DND-41 (cell line): ENCODE measurements around the gene QSOX1.

Source experiments
- CTCF ChIP-seq: IDR thresholded peaks from 2 replicates; pipeline ENCODE4 v1.5.1; 2012; ENCODE audit warnings: borderline replicate concordance, low read length, moderate library complexity, mild to moderate bottlenecking; ENCODE audit not compliant: poor library complexity, severe bottlenecking; ENCODE audit errors: extremely low read depth
- EZH2 ChIP-seq: IDR thresholded peaks from 3 replicates; pipeline ENCODE4 v1.6.1; 2012; ENCODE audit warnings: borderline replicate concordance, low read depth, mild to moderate bottlenecking, moderate library complexity, low read length, inconsistent platforms; ENCODE audit not compliant: severe bottlenecking

GRCh38 chr1:180196436-180197003 is 41.9 kb downstream of the QSOX1 start:
- TF ChIP-seq CTCF, result no peak
- no peak for TF ChIP-seq EZH2
